CD4-positive, alpha-beta T cell treated with Interleukin-6 at 100 ng/mL for 8 hours (primary cell): ENCODE measurements around the gene F8A3.
"Not testable (repeated sequence)": the region's sequence is repeated elsewhere in the genome, so short reads cannot be mapped to it uniquely, and the experiment has no call there.

Experiments used
- DNase-seq: peaks from one replicate; pipeline ENCODE4 v3.0.0-alpha.2; 2020; ENCODE audit warnings: mixed read lengths, low spot score

F8A3 gene

DNA sequence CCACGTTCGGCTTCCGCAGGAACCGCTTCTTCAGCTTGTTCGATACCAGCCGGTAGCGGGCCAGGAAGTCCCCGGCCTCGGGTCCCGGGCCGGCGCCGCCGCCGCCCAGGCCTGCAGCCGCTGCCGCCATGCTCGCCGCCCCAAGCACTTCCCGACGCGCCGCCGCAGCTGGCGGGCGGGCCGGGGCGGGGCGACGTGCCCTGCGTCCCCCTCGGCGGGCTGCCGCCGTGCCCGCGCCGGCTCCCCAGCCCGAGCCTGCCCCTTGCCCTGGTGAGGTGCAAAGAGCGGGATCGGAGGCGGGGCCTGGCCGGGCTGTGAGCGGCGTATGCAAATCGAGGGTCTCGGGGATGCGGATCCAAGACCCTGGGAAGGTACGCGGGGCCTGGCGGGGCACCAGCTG, at the start of gene F8A3:
TSS of gene F8A3 (minus strand) at position 150 of the 400 bp plus-strand sequence. CDS start at position 130, 20 bp downstream.
- DNase-seq = not testable (repeated sequence)

DNA sequence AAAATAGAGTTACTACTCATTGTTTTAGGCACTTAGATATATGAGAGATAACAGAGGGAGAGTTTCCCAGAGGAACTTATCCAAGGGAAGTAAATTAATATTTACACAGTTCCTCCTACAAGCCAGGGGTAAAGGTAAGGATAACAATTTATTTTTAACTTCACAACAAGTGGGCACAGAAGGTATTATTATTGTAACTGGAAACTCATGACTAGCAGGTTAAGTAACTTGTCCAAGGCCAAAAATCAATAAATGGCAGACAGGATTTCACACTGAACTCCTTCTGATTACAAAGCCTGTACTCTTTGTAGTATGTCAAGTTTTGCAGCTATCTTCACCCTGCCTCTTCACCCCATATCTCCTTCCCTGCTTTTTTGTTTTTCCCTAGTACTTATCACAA, 46.9 kb upstream of the F8A3 start:
- no peak for DNase-seq

DNA sequence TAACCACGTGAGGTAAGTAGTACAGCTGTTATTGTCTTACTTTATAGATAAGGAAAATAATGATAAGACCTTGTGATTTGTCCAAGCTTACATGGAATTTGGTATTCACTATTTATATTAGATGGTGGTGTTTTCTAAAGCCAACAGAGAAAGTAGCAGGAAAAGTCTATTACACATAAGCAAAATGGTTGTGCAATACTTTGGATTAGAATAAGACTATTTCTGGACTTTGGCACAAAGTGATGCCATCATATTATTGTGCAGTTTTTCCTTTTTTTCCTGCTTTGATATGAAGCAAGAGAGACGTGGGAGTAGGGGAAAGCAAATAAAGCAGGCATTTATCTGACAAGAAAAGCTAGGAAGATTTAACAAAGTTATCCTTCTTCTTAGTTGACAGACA, 36.7 kb upstream of the F8A3 start:
- DNase-seq = not testable (repeated sequence)

- DNase-seq = not testable (repeated sequence)
Measured at GRCh38 chrX:155491421-155491820, 33.0 kb upstream of the F8A3 start.

DNA sequence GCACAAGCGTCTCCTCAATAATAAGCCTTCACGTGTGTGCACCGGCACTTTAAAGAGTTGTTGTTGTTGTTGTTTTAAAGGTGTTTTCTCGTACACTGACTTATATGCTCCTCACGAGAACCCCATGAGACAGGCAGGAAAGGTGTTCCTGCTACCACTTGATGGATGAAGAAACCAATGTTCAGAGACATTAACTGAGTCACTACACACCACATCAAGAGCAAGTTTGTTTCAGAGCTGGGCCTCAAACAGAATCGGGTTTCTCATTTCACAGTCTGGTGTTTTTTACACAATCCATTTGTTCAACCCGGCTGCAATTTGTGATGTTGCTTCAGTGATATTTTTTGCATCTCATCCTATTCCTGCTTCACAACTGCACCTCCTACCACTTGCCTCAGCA, 18.7 kb upstream of the F8A3 start:
- not testable (repeated sequence) for DNase-seq

- DNase-seq = not testable (repeated sequence)
Measured at GRCh38 chrX:155466269-155466938, 8.0 kb upstream of the F8A3 start.

DNA sequence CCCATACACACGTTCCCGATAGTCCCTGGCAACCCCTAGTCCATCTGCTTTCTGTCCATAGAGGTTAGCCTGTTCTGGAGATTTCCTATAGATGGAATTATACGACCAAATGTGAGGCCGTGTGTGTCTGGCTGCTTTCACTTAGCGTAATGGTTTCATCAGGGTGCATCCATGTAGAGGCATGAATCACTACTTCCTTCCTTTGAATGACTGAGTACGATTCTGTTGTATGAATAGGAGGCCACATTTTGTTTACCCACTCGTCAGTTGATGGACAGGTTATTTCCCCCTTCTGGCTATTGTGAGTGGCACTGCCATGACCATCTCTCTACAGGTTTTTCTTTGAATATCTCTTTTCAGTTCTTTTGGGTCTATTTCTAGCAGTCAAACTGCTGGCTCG, 2.1 kb upstream of the F8A3 start:
- not testable (repeated sequence) for DNase-seq

DNA sequence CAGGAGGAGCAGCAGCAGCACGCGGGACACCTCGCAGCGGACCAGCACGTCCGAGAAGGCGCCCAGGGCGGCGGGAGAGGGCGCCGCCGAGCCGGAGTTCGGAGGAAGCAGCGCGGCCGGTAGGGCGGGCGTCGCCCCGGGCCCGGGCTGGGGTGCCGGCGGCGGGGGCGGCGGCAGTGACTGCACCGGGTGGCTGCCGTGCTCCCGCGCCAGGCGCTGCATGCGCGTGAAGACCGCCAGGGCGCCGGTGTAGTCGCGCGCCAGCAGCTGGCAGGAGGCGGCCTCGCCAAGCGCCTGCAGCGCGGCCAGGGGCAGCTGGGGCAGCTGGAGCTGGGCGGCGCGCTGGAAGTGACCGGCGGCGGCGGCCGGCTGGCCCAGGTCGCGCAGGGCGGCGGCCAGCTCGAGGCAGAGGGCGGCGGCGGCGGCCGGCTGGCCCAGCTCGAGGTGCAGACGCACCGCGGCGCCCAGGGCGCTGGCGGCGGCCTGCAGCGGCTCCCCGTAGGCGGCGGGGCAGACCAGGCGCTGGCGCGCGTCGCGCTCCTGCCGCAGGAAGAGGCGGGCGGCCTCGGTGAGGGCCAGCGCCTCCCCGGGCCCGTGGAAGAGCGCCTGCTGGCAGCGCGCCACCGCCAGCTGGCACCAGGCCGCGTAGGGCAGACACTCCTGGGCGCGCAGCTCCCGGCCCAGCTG, 516 bp downstream of the F8A3 start:
- not testable (repeated sequence) for DNase-seq

- no peak for DNase-seq
Measured at GRCh38 chrX:155441097-155441496, 17.3 kb downstream of the F8A3 start.

DNA sequence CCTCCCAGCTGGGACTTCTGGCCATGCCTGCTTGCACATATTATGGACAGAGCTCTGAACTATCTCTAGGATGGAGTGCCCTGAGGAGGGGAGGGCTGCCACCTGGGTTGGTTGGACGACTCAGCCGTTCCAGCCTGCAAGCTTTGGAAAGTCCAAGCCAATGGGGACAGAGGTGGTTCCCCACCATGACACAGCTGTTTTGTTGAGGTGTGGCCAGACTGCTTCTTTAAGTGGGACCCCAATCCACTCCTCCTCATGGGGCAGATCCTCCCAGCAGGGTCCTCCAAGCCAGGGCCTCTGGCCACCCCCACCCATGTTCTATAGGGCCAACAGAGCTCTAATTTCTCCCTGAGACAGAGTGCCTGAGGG, 22.7 kb downstream of the F8A3 start:
- no peak for DNase-seq

DNA sequence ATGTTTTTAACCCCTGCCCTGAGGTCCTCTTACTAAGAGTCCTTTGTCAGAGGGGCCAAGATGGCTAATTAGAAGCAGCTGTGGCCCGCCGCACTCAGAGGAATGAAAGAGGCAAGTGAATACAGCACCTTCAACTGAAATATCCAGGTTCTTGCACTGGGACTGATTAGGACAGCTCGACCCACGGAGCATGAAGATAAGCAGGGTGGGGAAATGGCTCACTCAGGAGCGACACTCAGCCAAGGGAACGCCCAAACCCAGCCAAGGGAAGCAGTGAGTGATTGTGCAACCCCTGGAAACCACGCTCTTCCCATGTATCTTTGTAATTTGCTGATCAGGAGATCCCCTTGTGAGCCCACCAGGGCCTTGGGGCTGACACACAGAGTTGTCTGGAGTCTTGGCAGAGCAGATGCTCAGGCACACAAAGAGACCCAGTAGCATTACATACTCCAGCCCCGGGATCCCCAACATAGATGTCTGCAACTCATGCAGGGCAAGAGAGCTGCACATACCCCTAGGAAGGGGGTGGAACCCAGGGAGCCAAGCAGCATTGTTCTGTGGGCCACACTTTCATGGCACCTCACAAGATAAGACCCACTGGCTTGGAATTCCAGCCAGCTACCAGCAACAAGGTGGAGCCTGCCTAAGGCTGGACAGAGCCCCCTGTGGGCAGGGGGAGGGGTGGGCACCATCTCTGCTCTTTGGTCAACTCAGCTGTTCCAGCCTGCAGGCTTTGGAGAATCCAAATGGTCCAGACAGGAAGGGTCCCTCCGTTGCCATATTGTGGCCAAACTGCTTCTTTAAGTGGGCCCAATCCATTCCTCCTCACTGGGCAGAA, 23.3 kb downstream of the F8A3 start:
- no peak for DNase-seq

- no peak for DNase-seq
Measured at GRCh38 chrX:155417769-155418168, 40.7 kb downstream of the F8A3 start.
